HL-60 (cell line): ENCODE measurements around the gene TIAM1.

Source experiments
- CTCF ChIP-seq: IDR thresholded peaks from one replicate; pipeline ENCODE4 v1.5.1; 2011; ENCODE audit warnings: low read length, control low read depth, inconsistent platforms; ENCODE audit not compliant: insufficient read depth
- GABPA ChIP-seq: IDR thresholded peaks from 2 replicates; pipeline ENCODE4 v1.6.1; 2012; ENCODE audit warnings: low read depth
- POLR2AphosphoS5 ChIP-seq: IDR thresholded peaks from 2 replicates; pipeline ENCODE4 v1.6.1; 2012; ENCODE audit warnings: low read depth

DNA sequence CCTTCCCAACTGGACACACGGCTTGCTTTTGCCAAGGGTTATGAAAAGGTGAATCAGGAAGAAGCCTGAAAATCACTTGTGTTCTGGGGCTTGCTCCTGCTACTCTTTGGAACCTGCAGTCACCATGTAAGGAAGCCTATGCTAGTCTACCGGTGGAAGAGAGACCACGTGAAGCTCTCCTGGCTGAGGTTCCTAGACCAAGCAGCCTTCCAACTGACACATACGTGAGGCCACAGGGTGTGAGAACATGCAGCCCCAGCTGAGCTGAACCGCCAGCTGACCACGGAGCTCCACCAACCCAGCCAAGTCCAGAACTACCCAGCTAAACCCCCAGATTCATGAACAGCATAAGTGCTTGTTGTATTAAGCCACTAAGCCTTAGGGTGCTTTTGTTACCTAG lies 233.0 kb downstream of the TIAM1 start:
- no peak for TF ChIP-seq POLR2AphosphoS5
- TF ChIP-seq CTCF, result no peak
- TF ChIP-seq GABPA, result no peak
